Measurements from ENCODE around the gene RNASEL.

Gene RNASEL

GRCh38 chr1:182627622-182628021 is 38.6 kb upstream of the RNASEL start:
- no peak for TF ChIP-seq GATA2 (IDR thresholded peaks at IDR 0.05; ENCODE audit: low read depth, low read length)
- no peak for TF ChIP-seq GATA3 (IDR thresholded peaks at IDR 0.05; ENCODE audit: low read depth, low read length)

GRCh38 chr1:182626527-182626926 is 37.5 kb upstream of the RNASEL start:
- TF ChIP-seq GATA2 (IDR thresholded peaks at IDR 0.05; ENCODE audit: low read depth, low read length) (peak; percentile 58; the same call in 1 of the 2 replicates), GATA3 (IDR thresholded peaks at IDR 0.05; ENCODE audit: low read depth, low read length) (no peak)

- TF ChIP-seq GATA2 (IDR thresholded peaks at IDR 0.05; ENCODE audit: low read depth, low read length) (no peak), GATA3 (IDR thresholded peaks at IDR 0.05; ENCODE audit: low read depth, low read length) (no peak)
These were observed 36.9 kb upstream of the RNASEL start for GRCh38 chr1:182625719-182626504.

DNA sequence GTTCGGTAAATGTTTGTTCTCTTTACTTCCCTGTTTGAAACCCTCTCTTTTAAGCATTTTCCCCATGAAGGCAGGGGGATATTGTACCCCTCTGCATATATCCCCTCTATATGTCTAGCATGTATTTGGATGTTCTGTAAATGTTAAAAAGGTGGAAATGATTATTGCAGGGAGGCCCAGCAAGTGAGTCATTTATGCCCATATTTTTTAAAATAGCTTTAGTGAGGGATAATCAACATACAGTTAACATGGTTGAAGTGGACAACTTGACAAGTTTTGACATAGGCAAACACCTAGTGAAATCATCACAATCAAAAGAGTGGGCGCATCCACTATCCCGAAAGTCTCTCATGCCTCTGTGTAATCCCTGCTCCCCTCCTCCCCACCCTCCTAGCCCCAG is 36.0 kb upstream of the RNASEL start:
- TF ChIP-seq GATA2 (IDR thresholded peaks at IDR 0.05; ENCODE audit: low read depth, low read length) = no peak
- no peak for TF ChIP-seq GATA3 (IDR thresholded peaks at IDR 0.05; ENCODE audit: low read depth, low read length)

DNA sequence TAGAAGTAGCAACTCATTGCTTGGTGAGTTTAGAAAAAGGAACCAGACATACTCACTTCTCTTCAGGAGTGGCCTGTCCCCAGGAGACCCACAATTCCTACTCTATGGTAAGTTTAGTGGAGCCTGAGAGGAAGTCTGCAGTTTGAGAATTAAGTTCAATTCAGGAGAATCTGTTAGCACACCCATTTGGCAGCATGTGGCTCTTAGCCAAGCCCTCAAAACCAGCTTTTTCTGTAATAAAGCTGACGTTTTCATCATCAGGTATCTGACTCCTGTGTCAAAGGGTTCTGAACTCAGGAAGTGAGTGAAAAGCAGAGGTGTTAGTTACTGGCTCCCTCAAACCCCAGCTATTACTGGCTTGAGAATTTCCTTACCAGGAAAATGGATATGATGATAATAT is 35.5 kb upstream of the RNASEL start:
- TF ChIP-seq GATA3 (IDR thresholded peaks at IDR 0.05; ENCODE audit: low read depth, low read length) = no peak

DNA sequence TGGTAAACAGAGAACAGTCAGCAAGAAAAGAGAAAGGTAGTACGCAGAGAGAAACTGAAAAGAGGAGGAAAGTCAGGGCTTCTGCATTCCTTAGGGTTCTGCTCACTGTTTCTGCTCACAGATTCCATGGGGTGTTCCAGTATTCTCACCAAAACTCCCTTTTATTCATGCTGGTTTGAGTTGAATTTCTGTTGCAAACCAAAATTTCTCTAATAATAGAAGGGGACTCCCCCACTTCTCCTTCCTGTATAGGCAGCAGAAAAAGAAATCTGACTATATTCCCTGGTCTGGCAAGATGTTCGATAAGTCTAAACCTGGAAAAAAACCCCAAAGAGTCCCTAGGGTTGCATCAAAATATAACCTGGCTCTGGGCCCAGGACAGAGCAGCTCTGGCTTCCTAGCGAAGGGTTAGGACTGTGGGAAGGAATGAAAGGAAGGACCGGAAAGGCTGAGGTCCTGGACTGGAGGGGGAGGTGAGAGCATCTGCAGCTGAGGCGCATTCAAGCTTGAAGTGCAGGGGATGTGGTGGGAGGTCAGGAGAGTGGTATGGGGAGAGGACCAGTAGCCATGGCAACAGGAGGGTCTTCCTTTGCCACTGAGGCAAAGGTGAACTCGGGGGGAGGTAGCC is 34.0 kb upstream of the RNASEL start:
- no peak for TF ChIP-seq GATA3 (IDR thresholded peaks at IDR 0.05; ENCODE audit: low read depth, low read length)
- no peak for TF ChIP-seq GATA2 (IDR thresholded peaks at IDR 0.05; ENCODE audit: low read depth, low read length)

DNA sequence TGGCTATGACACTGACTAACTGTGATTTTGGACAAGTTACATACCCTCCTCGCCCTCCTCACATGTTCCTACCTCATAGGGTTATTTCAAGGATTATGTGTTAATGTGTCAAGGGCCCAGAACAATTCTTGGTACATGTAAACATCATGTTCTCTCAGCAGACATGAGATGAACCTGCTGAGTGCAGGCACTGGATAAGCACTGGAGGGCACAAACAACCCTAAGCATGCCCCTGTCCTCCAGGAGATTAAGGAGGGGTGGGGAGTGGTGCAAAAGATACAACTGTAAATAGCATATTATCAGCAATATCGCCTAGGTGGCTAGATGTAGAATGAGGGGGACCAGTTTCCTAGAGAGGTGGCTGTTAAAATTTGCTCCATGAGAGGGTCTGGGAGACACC is 32.9 kb upstream of the RNASEL start:
- TF ChIP-seq GATA2 (IDR thresholded peaks at IDR 0.05; ENCODE audit: low read depth, low read length) (no peak), GATA3 (IDR thresholded peaks at IDR 0.05; ENCODE audit: low read depth, low read length) (no peak)

DNA sequence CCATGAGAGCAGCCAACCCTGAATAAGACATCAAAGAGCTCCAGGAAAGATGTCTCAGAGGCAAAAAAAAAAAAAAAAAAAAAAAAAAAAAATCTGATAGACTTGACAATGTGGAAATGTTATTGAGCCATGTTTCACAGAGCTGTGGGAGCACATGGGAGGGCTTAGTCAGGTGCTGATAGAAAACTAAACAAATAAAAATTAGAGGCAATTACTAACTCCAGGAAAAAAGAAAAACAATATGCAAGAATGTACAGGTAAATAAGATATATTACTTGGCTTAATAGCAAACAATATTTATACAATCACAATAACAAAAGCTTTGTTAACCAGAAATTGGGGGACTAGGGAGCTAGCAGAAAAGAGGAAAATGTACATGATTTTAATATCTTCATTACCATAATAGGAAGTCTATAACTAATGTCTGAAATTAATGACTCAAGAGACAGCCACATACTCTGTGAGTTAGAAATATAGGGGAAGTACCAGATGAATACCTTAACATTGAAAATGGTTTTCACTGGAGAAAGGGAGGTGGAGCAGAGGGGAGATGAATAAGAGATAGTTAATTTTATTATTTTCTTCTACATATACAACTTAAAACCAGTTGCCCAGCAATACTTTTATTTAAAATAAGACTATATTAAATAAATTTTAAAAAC is 32.0 kb upstream of the RNASEL start:
- no peak for TF ChIP-seq GATA3 (IDR thresholded peaks at IDR 0.05; ENCODE audit: low read depth, low read length)

DNA sequence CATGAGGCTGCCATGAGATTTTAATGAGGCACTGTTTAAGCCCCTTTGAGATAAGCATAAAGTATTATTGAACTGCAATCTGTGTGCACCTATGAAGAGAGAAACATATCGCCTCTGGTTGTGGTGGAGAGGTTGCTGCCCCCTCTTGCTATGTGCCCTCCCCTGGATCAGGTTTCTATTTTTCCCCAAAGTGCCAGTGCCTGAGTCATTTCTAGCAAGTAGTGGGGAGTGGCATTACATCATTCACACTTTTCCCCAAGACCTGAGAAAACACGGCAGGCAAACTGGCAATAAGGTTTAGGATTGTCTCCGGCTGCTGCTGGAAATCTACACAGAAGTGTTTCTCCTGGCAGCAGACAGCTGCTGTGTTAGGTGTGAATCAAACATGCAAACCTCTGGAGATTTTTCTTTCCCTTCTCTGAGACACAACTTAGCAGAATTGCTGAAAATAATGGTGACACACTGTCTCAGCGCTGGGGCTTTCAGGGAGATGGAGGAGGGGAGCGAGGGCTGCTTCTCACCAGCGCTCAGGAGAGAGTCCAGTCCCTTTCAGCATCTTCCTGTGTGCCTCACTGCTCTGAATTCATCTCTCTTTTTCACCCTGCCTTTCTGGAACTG is 28.8 kb upstream of the RNASEL start:
- TF ChIP-seq GATA2 (IDR thresholded peaks at IDR 0.05; ENCODE audit: low read depth, low read length) (no peak), GATA3 (IDR thresholded peaks at IDR 0.05; ENCODE audit: low read depth, low read length) (no peak)

GRCh38 chr1:182617014-182617429 is 28.0 kb upstream of the RNASEL start:
- no peak for TF ChIP-seq GATA2 (IDR thresholded peaks at IDR 0.05; ENCODE audit: low read depth, low read length)
- TF ChIP-seq GATA3 (IDR thresholded peaks at IDR 0.05; ENCODE audit: low read depth, low read length) = no peak

DNA sequence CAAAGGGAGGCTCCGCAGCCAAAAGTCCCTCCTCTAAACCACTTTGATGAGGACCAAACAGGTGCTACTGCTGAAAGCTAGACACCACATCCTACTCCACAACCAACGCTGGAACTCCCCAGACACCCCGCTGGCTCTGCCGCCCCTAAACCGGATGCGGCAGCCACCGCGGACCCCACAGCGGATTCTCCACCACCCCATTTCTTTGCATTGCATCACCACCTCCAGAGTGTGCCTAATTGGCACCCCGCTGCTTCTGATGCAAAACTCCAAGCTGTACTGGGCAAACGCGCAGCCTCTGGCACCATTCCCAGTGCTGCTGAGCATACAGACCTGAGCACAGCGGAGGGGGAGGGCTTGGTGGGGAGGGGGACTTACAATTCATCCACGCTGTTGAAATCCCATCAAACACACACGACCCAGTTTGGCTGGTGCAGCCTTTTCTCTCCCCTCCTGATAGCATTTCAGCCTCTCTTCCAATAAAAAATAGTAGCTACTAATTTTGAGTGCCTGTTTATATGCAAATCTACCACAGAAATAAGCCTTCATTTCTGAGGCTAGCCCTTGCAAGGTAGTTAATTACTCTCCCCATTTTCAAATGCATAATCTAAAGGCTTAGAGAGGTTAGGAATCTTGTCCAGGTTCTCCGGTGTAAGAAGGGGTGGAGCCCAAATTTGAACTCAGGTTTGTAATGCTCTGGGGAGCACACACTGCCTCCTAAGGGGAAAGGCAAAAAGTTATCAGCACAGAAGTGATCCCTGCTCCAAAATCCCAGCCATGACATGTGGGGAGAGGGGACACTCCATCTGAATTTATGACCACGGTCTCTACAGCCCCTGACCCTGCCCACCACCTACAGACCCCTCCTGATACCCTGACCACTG is 27.3 kb upstream of the RNASEL start:
- no peak for TF ChIP-seq GATA3 (IDR thresholded peaks at IDR 0.05; ENCODE audit: low read depth, low read length)
- TF ChIP-seq GATA2 (IDR thresholded peaks at IDR 0.05; ENCODE audit: low read depth, low read length) = no peak

GRCh38 chr1:182615468-182616129 is 26.5 kb upstream of the RNASEL start:
- TF ChIP-seq GATA3 (IDR thresholded peaks at IDR 0.05; ENCODE audit: low read depth, low read length) (no peak), GATA2 (IDR thresholded peaks at IDR 0.05; ENCODE audit: low read depth, low read length) (no peak)

DNA sequence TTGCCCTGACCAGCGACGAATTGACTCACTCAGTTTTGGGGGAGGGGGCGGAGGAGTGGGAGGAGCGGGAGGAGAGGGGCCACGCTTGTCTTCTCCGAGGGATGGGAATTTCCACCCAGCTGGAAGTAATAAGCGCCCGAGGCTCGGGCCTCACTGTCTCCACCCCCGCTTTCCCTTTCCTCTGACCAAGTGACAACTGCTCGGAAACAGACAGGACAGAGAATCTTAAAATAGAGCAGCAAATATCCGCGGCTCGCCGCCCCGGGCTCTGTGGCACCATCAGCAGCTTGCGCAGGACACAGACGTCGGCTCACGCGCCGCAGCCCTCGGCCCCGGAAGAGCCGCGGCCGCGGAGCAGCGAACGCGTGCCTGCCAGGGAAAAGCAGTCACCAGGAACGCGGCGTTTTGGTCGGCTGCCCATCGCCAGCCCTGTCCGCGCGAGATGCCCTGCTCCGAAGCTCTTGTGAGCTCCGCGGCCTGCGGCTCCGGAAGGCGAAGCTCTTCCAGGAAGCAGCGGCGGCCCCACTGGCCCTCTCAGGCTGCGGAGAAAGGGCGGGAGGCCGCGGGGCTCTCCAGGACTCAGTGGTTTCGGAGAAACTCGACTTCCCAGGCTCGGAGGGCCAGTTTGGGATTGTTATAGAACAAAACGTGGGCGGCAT is 25.9 kb upstream of the RNASEL start:
- TF ChIP-seq GATA3 (IDR thresholded peaks at IDR 0.05; ENCODE audit: low read depth, low read length) (no peak), GATA2 (IDR thresholded peaks at IDR 0.05; ENCODE audit: low read depth, low read length) (no peak)

Measured in SH-SY5Y (cell line).